Measurements from ENCODE around the gene CYP2W1.
A peak's percentile ranks its signal among the peaks of the same experiment; 100 is the strongest.

Gene CYP2W1

GRCh38 chr7:1026721-1027161, 43.8 kb downstream of the CYP2W1 start:
- H3K4me3 ChIP-seq (ENCODE audit: low read depth, low read length), result peak overlapping the region; percentile 75
- TF ChIP-seq CTCF (IDR thresholded peaks at IDR 0.05; ENCODE audit: borderline replicate concordance, insufficient read depth, low read depth, low read length), result no peak

- no peak for TF ChIP-seq CTCF (IDR thresholded peaks at IDR 0.05; ENCODE audit: borderline replicate concordance, insufficient read depth, low read depth, low read length)
- peak overlapping the region; percentile 75 for H3K4me3 ChIP-seq (ENCODE audit: low read depth, low read length)
Observed at GRCh38 chr7:1027242-1028043, 44.5 kb downstream of the CYP2W1 start.

- peak overlapping the region; percentile 75 for H3K4me3 ChIP-seq (ENCODE audit: low read depth, low read length)
- TF ChIP-seq CTCF (IDR thresholded peaks at IDR 0.05; ENCODE audit: borderline replicate concordance, insufficient read depth, low read depth, low read length), result no peak
Observed at GRCh38 chr7:1028044-1028770, 45.2 kb downstream of the CYP2W1 start.

- TF ChIP-seq CTCF (IDR thresholded peaks at IDR 0.05; ENCODE audit: borderline replicate concordance, insufficient read depth, low read depth, low read length), result no peak
- H3K4me3 ChIP-seq (ENCODE audit: low read depth, low read length), result peak overlapping the region; percentile 75
Observed at GRCh38 chr7:1028775-1029636, 46.0 kb downstream of the CYP2W1 start.

GRCh38 chr7:1029637-1030443, 46.9 kb downstream of the CYP2W1 start:
- TF ChIP-seq CTCF (IDR thresholded peaks at IDR 0.05; ENCODE audit: borderline replicate concordance, insufficient read depth, low read depth, low read length), result no peak
- H3K4me3 ChIP-seq (ENCODE audit: low read depth, low read length), result no peak overlapping the region

GRCh38 chr7:1030444-1031070, 47.6 kb downstream of the CYP2W1 start:
- H3K4me3 ChIP-seq (ENCODE audit: low read depth, low read length), result no peak overlapping the region
- no peak for TF ChIP-seq CTCF (IDR thresholded peaks at IDR 0.05; ENCODE audit: borderline replicate concordance, insufficient read depth, low read depth, low read length)
